ENCODE results near the gene TSPAN31.

Gene TSPAN31

GRCh38 chr12:57754411-57755193 lies 9.8 kb downstream of the TSPAN31 start, which contains the start of gene MARCHF9:
TSS of gene MARCHF9 (plus strand) at chr12:57755103. CDS start at chr12:57755529, 426 bp downstream.
- peak; percentile 91 for DNase-seq

- no peak for DNase-seq
Observed at GRCh38 chr12:57755194-57755453, 10.3 kb downstream of the TSPAN31 start.

- DNase-seq, result peak; percentile 41
Observed at GRCh38 chr12:57755454-57756372, 10.9 kb downstream of the TSPAN31 start.

- peak; percentile 74 for DNase-seq
Observed at GRCh38 chr12:57756406-57757341, 11.8 kb downstream of the TSPAN31 start.

- DNase-seq, result no peak
Observed at GRCh38 chr12:57757771-57758170, 12.9 kb downstream of the TSPAN31 start.

- no peak for DNase-seq
Observed at GRCh38 chr12:57758552-57759359, 13.9 kb downstream of the TSPAN31 start.

- DNase-seq, result no peak
Observed at GRCh38 chr12:57759360-57759980, 14.6 kb downstream of the TSPAN31 start.

GRCh38 chr12:57760347-57760982 lies 15.6 kb downstream of the TSPAN31 start:
- no peak for DNase-seq

GRCh38 chr12:57761391-57761998 lies 16.7 kb downstream of the TSPAN31 start:
- DNase-seq, result no peak

GRCh38 chr12:57762463-57762862 lies 17.6 kb downstream of the TSPAN31 start:
- DNase-seq, result no peak

- DNase-seq, result no peak
Observed at GRCh38 chr12:57763881-57764661, 19.2 kb downstream of the TSPAN31 start.

- DNase-seq, result no peak
Observed at GRCh38 chr12:57764662-57765002, 19.8 kb downstream of the TSPAN31 start.

- DNase-seq, result peak; percentile 37
Observed at GRCh38 chr12:57765003-57765697, 20.3 kb downstream of the TSPAN31 start.

GRCh38 chr12:57765698-57766463 lies 21.0 kb downstream of the TSPAN31 start:
- no peak for DNase-seq

GRCh38 chr12:57766464-57767304 lies 21.8 kb downstream of the TSPAN31 start, which contains the start of gene CYP27B1:
TSS of gene CYP27B1 (minus strand) at chr12:57767078. CDS start at chr12:57767041, 37 bp downstream.
- no peak for DNase-seq

GRCh38 chr12:57767305-57767698 lies 22.5 kb downstream of the TSPAN31 start:
- no peak for DNase-seq

GRCh38 chr12:57767876-57768275 lies 23.0 kb downstream of the TSPAN31 start:
- DNase-seq, result no peak
